AG04449 (cell line): ENCODE data around the gene VSIR.

Experiments
- CTCF ChIA-PET: fragments of 350-600 bp; formaldehyde crosslinking; extraction: SDS; loops from one replicate; lab custom pipeline; 2021; ENCODE audit warnings: antibody characterized with exemption; lab: Yijun Ruan, JAX
- POLR2A ChIA-PET: fragments of 400-600, 350-600 bp; formaldehyde crosslinking; extraction: SDS; loops from one replicate; lab custom pipeline; 2020; ENCODE audit warnings: antibody characterized with exemption, inconsistent platforms; lab: Yijun Ruan, JAX
- DNase-seq: peaks from one replicate; pipeline ENCODE4 v3.0.0-alpha.2; 2010; ENCODE audit warnings: low read depth, low spot score
- H3K4me3 ChIP-seq: 2 replicates; pipeline ENCODE4 v1.5.1; 2011; ENCODE audit warnings: low read depth, mild to moderate bottlenecking, control low read depth, low read length
- TF ChIP-seq, protein P1 (sequence below): IDR thresholded peaks from one replicate; pipeline ENCODE4 v1.5.1; 2011; ENCODE audit warnings: mild to moderate bottlenecking, moderate library complexity, low read length, control low read depth, inconsistent platforms; ENCODE audit not compliant: insufficient read depth; ENCODE audit errors: missing control alignments

Gene VSIR

DNA sequence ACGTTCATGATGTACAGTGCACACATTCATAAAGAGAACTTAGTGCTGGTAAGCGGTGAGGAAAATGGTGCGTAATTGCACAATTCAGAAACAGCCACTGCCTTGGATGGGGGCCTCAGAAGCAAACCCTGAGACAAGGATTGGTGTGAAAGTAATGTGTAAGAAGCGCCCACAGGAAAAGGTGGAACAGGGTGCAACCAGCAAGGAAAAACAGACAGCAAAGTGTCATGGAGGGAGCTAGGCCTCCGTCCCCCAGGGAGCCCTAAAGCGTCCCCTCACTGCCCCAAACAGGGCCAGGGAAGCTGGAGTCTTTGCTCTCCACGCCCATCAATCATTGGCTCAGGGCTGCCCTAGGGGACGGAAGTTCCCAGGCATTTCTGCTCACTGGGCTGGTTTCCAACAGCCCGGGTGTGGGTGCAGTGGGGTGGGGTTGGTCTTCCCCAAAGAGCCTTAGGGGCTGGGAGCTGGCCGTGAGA is 44.1 kb downstream of the VSIR start:
- TF ChIP-seq, protein P1, sequence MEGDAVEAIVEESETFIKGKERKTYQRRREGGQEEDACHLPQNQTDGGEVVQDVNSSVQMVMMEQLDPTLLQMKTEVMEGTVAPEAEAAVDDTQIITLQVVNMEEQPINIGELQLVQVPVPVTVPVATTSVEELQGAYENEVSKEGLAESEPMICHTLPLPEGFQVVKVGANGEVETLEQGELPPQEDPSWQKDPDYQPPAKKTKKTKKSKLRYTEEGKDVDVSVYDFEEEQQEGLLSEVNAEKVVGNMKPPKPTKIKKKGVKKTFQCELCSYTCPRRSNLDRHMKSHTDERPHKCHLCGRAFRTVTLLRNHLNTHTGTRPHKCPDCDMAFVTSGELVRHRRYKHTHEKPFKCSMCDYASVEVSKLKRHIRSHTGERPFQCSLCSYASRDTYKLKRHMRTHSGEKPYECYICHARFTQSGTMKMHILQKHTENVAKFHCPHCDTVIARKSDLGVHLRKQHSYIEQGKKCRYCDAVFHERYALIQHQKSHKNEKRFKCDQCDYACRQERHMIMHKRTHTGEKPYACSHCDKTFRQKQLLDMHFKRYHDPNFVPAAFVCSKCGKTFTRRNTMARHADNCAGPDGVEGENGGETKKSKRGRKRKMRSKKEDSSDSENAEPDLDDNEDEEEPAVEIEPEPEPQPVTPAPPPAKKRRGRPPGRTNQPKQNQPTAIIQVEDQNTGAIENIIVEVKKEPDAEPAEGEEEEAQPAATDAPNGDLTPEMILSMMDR: no peak
- ChIA-PET CTCF (interaction anchor here (1.0 kb wide), 1 partner anchor 15 kb away, joined by 3 read pairs; no protein-coding TSS in a partner anchor), POLR2A (no interaction called here)
- DNase-seq: no peak
- no peak overlapping the region for H3K4me3 ChIP-seq

DNA sequence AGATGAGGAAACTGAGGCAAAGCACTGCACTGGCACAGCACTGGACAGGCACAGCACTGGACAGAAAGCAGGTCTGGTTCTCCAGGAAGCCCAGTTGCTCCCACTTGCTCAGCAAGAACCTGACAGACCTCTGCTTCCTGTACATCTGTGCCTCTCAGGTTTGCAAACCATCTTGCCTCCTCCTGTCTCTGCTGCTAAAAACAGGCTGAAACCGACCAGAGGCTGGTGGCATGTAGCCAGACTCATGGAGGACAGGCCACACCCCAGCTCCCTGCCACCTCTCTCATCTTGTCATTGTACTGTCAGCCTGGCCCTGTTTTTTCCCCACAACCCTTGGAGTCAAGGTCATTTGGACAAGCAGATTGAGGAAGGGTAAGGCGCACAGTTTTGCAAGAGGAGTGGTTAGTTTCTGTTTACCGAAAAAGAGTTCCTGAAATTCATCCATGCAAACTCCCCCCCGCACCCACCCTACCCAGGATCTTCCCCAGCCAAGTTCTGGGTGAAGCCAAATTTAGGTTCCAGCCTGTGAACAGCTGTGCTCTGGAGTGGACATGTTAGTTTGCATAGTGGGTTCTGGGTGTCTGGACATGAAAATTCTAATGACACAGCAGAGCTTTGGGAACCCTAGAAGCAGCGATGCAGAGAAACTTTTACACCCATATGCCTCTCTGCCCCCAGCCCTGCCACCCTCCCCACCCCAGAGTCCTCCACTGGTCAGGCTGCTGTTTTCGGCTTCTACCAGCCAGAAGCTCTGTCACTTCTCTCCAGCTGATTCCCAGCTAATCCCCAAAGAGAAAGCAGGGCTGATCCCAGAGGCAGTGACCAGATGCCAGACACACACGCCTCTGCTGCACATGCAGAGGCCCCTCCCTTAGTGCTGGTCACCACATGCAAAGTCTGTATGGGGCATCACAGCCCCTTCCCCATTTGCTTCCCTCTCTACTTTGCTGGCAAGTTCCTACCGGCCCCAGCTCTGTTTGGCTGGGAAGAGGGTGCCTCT is 45.3 kb downstream of the VSIR start:
- TF ChIP-seq, protein P1: no peak
- CTCF ChIA-PET: interaction anchor here (0.7 to 3.0 kb wide), 6 partner anchors 10 to 85 kb away, joined by 3 to 13 read pairs (median 4); no protein-coding TSS in a partner anchor
- no peak overlapping the region for H3K4me3 ChIP-seq
- no peak for DNase-seq
- POLR2A ChIA-PET: no interaction called here

DNA sequence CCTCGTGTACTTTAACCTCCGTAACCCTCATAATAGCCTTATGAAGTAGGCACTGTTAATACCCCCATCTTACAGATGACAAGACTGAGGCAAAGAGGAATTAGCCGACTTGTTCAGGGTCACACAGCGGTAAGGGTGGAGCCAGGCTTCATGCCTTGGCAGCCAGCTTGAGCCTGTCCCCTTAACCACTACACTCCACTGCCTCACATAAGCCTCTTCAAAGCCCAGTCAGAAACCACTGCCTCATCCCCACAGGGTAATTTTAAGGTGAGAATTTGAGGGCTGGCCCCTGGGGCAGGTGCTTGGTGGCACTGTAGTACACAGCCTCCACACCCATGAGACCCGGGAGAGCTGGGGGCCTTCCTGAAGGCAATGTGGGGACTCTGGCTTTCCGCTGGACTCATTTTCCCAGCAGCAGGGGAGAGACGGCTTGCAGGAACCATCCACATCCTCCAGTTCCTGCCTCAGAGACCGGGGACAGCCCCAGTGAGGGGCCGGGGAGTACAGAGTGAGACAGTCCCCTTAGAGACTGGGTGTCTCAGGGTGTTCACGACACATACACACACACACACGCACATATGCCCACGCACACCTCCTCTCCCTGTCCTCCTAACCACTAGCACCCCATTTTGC is 46.1 kb downstream of the VSIR start:
- H3K4me3 ChIP-seq: no peak overlapping the region
- ChIA-PET CTCF (interaction anchor here (1.2 to 3.0 kb wide), 5 partner anchors 9 to 55 kb away, joined by 3 to 13 read pairs (median 4); no protein-coding TSS in a partner anchor), POLR2A (no interaction called here)
- no peak for DNase-seq
- TF ChIP-seq, protein P1: no peak

DNA sequence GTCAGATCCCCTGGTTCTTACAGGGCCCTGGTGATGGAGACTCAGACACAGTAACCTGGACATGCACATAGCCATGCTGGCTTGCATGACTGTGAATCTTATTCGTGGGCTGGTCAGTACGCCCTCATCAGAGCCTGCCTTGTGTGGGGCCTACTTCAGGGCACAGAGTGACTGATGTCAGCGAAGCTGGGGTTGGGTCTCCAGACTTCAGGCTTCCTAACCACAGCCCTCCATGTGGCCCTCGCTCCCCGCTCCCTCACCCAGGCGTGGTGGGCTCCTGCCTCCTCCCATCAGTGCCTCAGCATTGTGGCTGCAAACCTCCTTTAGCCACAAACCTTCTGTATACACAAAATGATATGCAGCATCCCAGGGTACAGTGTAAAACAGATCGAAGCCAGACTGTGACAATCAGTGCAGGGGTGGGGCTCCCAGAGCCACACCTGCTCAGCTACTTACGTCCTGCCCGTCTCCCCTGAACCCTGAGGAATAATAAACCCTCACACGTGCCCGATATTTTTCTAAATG is 46.7 kb downstream of the VSIR start:
- ChIA-PET POLR2A (no interaction called here), CTCF (interaction anchor here (1.2 to 3.0 kb wide), 6 partner anchors 9 to 55 kb away, joined by 3 to 13 read pairs (median 4); no protein-coding TSS in a partner anchor)
- no peak overlapping the region for H3K4me3 ChIP-seq
- TF ChIP-seq, protein P1: no peak
- no peak for DNase-seq

DNA sequence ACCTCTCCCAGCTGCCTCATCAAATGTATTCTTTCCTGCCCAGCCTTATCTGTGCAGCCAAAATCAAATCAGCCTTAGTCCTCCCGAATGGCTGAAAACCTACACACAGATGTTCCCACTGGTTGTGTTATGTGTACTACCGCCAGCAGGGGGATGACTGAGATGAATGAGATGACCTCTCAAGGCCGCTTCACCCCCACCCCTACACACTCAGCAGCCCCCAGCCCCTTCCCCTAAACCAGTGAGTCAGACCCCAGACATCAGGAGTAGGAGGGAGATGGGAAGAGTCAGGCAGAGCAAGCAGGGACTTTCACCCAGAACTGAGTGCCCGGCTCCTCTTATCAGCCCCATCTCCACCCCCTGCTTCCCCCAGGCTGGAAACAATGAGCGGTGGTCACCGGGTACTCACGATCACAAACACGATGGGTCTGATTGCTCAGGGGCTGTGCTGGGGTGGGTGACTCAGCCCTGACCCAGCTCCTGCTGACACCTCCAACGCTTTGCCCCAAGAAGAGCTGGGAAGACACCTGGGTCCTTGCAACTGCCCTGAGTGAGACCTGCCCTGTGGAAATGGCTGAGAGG is 47.2 kb downstream of the VSIR start:
- ChIA-PET CTCF (interaction anchor here (0.8 to 3.0 kb wide), 10 partner anchors 11 to 170 kb away, joined by 3 to 13 read pairs (median 4); no protein-coding TSS in a partner anchor), POLR2A (no interaction called here)
- H3K4me3 ChIP-seq: no peak overlapping the region
- TF ChIP-seq, protein P1: peak; percentile 36
- no peak for DNase-seq
